HG03575 (cell line): Measurements from ENCODE around the gene IGFBP4.

Experiments used
- ATAC-seq: cut with Tn5 transposase; IDR thresholded peaks from one replicate; pipeline ENCODE4 v1.9.1; 2021; ENCODE audit not compliant: unreplicated experiment, insufficient number of reproducible peaks, low FRiP score; ENCODE audit errors: extremely low read depth

The IGFBP4 gene

DNA sequence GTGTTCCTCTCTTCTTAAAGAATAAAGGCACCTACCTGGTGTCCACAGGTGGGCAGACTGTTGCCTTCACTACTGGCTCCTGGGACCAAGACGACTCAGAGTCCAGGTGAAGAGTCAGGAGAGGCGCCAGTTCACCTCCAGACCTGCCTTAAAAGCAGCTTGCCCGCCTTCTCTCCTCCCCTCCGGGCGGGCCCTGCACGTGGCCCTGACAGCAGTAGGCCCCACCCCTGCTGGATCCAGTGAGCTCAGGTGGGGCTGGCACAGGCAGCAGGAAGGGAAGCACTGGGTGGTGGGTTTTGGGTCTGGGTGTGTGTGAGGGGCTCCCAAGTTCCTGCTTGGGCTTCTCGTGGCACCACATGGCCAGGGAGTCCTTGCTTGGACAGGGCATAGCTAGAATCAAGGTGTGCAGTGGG, 58.3 kb downstream of the IGFBP4 start, which contains the start of gene TNS4:
TSS of gene TNS4 (minus strand) at position 125 of the 413 bp plus-strand sequence. CDS start 5,198 bp downstream, outside the sequence.
- no peak for ATAC-seq

GRCh38 chr17:40502716-40503115, 59.5 kb downstream of the IGFBP4 start:
- ATAC-seq: no peak

- ATAC-seq: no peak
These were observed 59.9 kb downstream of the IGFBP4 start for GRCh38 chr17:40503154-40503553.

GRCh38 chr17:40506786-40507185, 63.5 kb downstream of the IGFBP4 start:
- ATAC-seq: no peak
